ENCODE data around the gene BGLAP. TPM values are rescaled to one million over a fixed set of nuclear protein-coding genes. Genes with fewer than 3 reads are reported as not detected.

The BGLAP gene
- total and polyA plus RNA-seq, 2 donors from 2014 or later, result 1.7 to 1.8 TPM

DNA sequence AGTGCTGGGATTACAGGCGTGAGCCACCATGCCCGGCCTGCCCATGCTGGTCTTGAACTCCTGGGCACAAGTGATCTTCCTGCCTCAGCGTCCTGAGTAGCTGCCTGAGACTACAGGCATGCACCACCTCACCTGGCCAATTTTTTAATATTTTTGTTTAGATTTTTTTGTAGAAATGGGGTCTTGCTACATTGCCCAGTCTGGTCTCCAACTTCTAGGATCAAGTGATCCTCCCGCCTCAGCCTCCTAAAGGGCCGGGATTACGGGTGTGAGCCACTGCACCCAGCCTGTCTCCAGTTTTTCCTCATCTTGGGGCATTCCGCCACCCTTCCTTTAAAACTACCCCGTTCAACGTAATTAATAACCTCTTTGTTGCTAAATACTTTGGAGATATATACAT is 21.8 kb upstream of the BGLAP start:
- Histone ChIP-seq H3K9me3 (ENCODE audit: control insufficient read depth in 2 of 3, insufficient read depth in 1 of 3, low read length in 3 of 3) (no peaks in the 10 kb centered on the region), H3K9ac (ENCODE audit: low read length in 3 of 3) (no peak overlapping the region), H3K27ac (ENCODE audit: low read depth in 2 of 2, low read length in 2 of 2) (no peak overlapping the region), H3K4me1 (ENCODE audit: control insufficient read depth in 2 of 3, insufficient read depth in 2 of 3, low read depth in 1 of 3, low read length in 3 of 3) (peaks cover 0 to 5% (median 2%) of the 10 kb centered on the region in 3 donors), H3K4me3 (ENCODE audit: low read length in 3 of 3) (no peak overlapping the region), H3K36me3 (ENCODE audit: control insufficient read depth in 2 of 3, insufficient read depth in 3 of 3, low read length in 3 of 3) (peaks cover 3 to 27% (median 16%) of the 10 kb centered on the region in 3 donors), H3K27me3 (ENCODE audit: control insufficient read depth, insufficient read depth, low read length) (no peaks in the 10 kb centered on the region)
- no peak for DNase-seq
- TF ChIP-seq CTCF (IDR thresholded peaks at IDR 0.05; ENCODE audit: borderline replicate concordance, extremely low read depth, insufficient read depth), result no peak
- no peak for FAIRE-seq
- intact Hi-C loops (cut with DNase I), result loop anchor here (5.0 kb wide), 1 partner anchor 128 kb away; no protein-coding TSS in a partner anchor

DNA sequence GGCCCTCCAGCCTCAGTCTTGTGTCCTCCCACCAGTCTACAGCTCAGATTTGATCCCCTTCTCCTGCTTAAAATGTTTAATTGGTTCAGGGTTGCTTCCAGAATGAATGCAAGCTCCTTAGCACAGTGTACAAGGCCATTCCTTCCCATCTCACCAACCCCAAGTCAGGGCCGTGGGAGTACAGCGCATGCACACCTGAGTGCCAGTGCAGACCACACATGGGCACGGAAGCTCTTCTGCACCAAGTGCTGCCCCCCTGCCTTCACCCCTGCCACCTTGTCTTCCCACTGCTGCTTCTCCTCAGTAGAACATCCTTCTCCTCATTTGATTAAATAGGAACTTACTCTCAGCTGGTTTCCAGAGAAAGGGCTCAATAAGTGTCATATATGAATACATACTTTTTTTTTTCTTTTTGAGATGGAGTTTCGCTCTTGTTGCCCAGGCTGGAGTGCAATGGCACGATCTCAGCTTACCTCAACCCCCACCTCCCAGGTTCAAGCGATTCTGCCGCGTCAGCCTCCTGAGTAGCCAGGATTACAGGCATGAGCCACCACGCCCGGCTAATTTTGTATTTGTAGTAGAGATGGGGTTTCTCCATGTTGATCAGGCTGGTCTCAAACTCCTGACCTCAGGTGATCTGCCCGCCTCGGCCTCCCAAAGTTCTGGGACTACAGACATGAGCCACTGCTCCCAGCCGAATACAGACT is 19.8 kb upstream of the BGLAP start:
- Histone ChIP-seq H3K4me3 (ENCODE audit: low read length in 3 of 3) (no peak overlapping the region), H3K27me3 (ENCODE audit: control insufficient read depth, insufficient read depth, low read length) (no peaks in the 10 kb centered on the region), H3K9me3 (ENCODE audit: control insufficient read depth in 2 of 3, insufficient read depth in 1 of 3, low read length in 3 of 3) (no peaks in the 10 kb centered on the region), H3K9ac (ENCODE audit: low read length in 3 of 3) (no peak overlapping the region), H3K27ac (ENCODE audit: low read depth in 2 of 2, low read length in 2 of 2) (no peak overlapping the region), H3K36me3 (ENCODE audit: control insufficient read depth in 2 of 3, insufficient read depth in 3 of 3, low read length in 3 of 3) (peaks cover 3 to 27% (median 19%) of the 10 kb centered on the region in 3 donors), H3K4me1 (ENCODE audit: control insufficient read depth in 2 of 3, insufficient read depth in 2 of 3, low read depth in 1 of 3, low read length in 3 of 3) (peaks cover 0 to 5% (median 2%) of the 10 kb centered on the region in 3 donors)
- no peak for FAIRE-seq
- DNase-seq, result no peak
- TF ChIP-seq CTCF (IDR thresholded peaks at IDR 0.05; ENCODE audit: borderline replicate concordance, extremely low read depth, insufficient read depth), result no peak
- intact Hi-C loops (cut with DNase I), result loop anchor here (5.0 kb wide), 1 partner anchor 130 kb away; no protein-coding TSS in a partner anchor

DNA sequence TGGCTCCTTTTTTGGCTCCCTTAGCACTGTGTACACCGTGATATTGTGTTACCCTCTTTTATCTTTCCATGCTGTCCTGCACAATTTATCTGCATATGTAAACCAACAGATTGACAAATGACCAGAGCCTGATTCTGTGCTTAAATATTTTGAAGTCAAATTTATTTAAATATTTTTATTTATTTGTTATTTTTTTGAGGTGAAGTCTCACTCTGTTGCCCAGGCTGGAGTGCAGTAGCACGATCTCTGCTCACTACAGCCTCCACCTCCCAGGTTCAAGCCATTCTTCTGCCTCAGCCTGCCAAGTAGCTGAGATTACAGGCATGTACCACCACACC is 16.3 kb upstream of the BGLAP start:
- intact Hi-C loops (cut with DNase I), result loop anchor here (5.0 kb wide), 1 partner anchor 78 kb away; no protein-coding TSS in a partner anchor
- H3K27ac ChIP-seq (ENCODE audit: low read depth in 2 of 2, low read length in 2 of 2), result no peak overlapping the region

More for the DNA sequence above, 16.3 kb upstream of the BGLAP start:
- Histone ChIP-seq H3K27me3 (ENCODE audit: control insufficient read depth, insufficient read depth, low read length) (no peaks in the 10 kb centered on the region), H3K36me3 (ENCODE audit: control insufficient read depth in 2 of 3, insufficient read depth in 3 of 3, low read length in 3 of 3) (peaks cover 3 to 30% (median 22%) of the 10 kb centered on the region in 3 donors), H3K4me1 (ENCODE audit: control insufficient read depth in 2 of 3, insufficient read depth in 2 of 3, low read depth in 1 of 3, low read length in 3 of 3) (peaks cover 0 to 2% (median 0%) of the 10 kb centered on the region in 3 donors), H3K9me3 (ENCODE audit: control insufficient read depth in 2 of 3, insufficient read depth in 1 of 3, low read length in 3 of 3) (no peaks in the 10 kb centered on the region), H3K4me3 (ENCODE audit: low read length in 3 of 3) (no peak overlapping the region), H3K9ac (ENCODE audit: low read length in 3 of 3) (no peak overlapping the region)
- DNase-seq (no peak), FAIRE-seq (no peak)
- no peak for TF ChIP-seq CTCF (IDR thresholded peaks at IDR 0.05; ENCODE audit: borderline replicate concordance, extremely low read depth, insufficient read depth)
